Measurements from ENCODE around the gene BANK1.

Gene BANK1

GRCh38 chr4:101968364-101968763, 177.8 kb downstream of the BANK1 start:
- DNase-seq, result no peak

- no peak for DNase-seq
These were observed 179.4 kb downstream of the BANK1 start for GRCh38 chr4:101969965-101970364.

- DNase-seq, result no peak
These were observed 180.1 kb downstream of the BANK1 start for GRCh38 chr4:101970547-101971155.

- no peak for DNase-seq
These were observed 182.3 kb downstream of the BANK1 start for GRCh38 chr4:101972791-101973190.

- no peak for DNase-seq
These were observed 182.8 kb downstream of the BANK1 start for GRCh38 chr4:101973361-101973760.

- DNase-seq, result no peak
These were observed 186.5 kb downstream of the BANK1 start for GRCh38 chr4:101977076-101977475.

GRCh38 chr4:101981756-101982155, 191.2 kb downstream of the BANK1 start:
- no peak for DNase-seq

- no peak for DNase-seq
These were observed 193.3 kb downstream of the BANK1 start for GRCh38 chr4:101983835-101984234.

- no peak for DNase-seq
These were observed 197.2 kb downstream of the BANK1 start for GRCh38 chr4:101987623-101988243.

GRCh38 chr4:101989551-101989950, 199.0 kb downstream of the BANK1 start:
- no peak for DNase-seq

- no peak for DNase-seq
These were observed 201.9 kb downstream of the BANK1 start for GRCh38 chr4:101992446-101992845.

- no peak for DNase-seq
These were observed 202.7 kb downstream of the BANK1 start for GRCh38 chr4:101993002-101993841.

GRCh38 chr4:101993842-101994775, 203.6 kb downstream of the BANK1 start:
- DNase-seq, result no peak

- DNase-seq, result no peak
These were observed 217.5 kb downstream of the BANK1 start for GRCh38 chr4:102007959-102008425.

- DNase-seq, result no peak
These were observed 218.2 kb downstream of the BANK1 start for GRCh38 chr4:102008711-102009110.

- no peak for DNase-seq
These were observed 231.8 kb downstream of the BANK1 start for GRCh38 chr4:102022343-102022742.

- DNase-seq, result no peak
These were observed 237.4 kb downstream of the BANK1 start for GRCh38 chr4:102027961-102028360.

GRCh38 chr4:102031406-102031805, 240.9 kb downstream of the BANK1 start:
- DNase-seq, result no peak

- DNase-seq, result no peak
These were observed 245.5 kb downstream of the BANK1 start for GRCh38 chr4:102036016-102036415.

GRCh38 chr4:102036619-102037376, 246.3 kb downstream of the BANK1 start:
- no peak for DNase-seq

GRCh38 chr4:102037566-102037965, 247.0 kb downstream of the BANK1 start:
- DNase-seq, result no peak

Data from activated gamma-delta T cell treated with Interleukin-2 at 50 U/mL for 16 hours (primary cell).